ENCODE results near the gene PXDC1. TPM values are rescaled to one million over a fixed set of nuclear protein-coding genes. Genes with fewer than 3 reads are reported as not detected.
A peak's percentile ranks its signal among the peaks of the same experiment; 100 is the strongest.

The PXDC1 gene
- total RNA-seq, 2 experiments from 2014 or later: 0.29 to 0.36 TPM

- H3K27me3 Mint-ChIP-seq: no peaks in the 10 kb centered on the region
- H3K27ac Mint-ChIP-seq: no peak overlapping the region
- no peak for ATAC-seq
- H3K4me1 Mint-ChIP-seq (ENCODE audit: low read depth): no peaks in the 10 kb centered on the region
- no peak overlapping the region for H3K4me3 Mint-ChIP-seq
- no peaks in the 10 kb centered on the region for H3K36me3 Mint-ChIP-seq (ENCODE audit: low read depth)
- TF ChIP-seq CTCF (IDR thresholded peaks at IDR 0.05): no peak
- intact Hi-C loops (cut with micrococcal nuclease): no loop called here
- POLR2A ChIA-PET: no interaction called here
- DNase-seq: peak; percentile 13
- CTCF ChIA-PET: no interaction called here
- H3K9me3 Mint-ChIP-seq: no peaks in the 10 kb centered on the region
Measured at GRCh38 chr6:3791526-3792203, 40.2 kb upstream of the PXDC1 start.

GRCh38 chr6:3789896-3790558, 38.5 kb upstream of the PXDC1 start:
- TF ChIP-seq CTCF (IDR thresholded peaks at IDR 0.05): no peak
- Mint-ChIP-seq H3K27me3 (no peaks in the 10 kb centered on the region), H3K27ac (no peak overlapping the region), H3K4me3 (no peak overlapping the region), H3K9me3 (no peaks in the 10 kb centered on the region), H3K36me3 (ENCODE audit: low read depth) (no peaks in the 10 kb centered on the region), H3K4me1 (ENCODE audit: low read depth) (no peaks in the 10 kb centered on the region)
- intact Hi-C loops (cut with micrococcal nuclease): no loop called here
- ATAC-seq: no peak
- CTCF ChIA-PET: no interaction called here
- POLR2A ChIA-PET: no interaction called here
- no peak for DNase-seq

GRCh38 chr6:3789018-3789895, 37.7 kb upstream of the PXDC1 start:
- Mint-ChIP-seq H3K36me3 (ENCODE audit: low read depth) (no peaks in the 10 kb centered on the region), H3K4me3 (no peak overlapping the region), H3K4me1 (ENCODE audit: low read depth) (no peaks in the 10 kb centered on the region), H3K9me3 (no peaks in the 10 kb centered on the region), H3K27ac (no peak overlapping the region), H3K27me3 (no peaks in the 10 kb centered on the region)
- no peak for ATAC-seq
- ChIA-PET POLR2A (no interaction called here), CTCF (no interaction called here)
- no peak for TF ChIP-seq CTCF (IDR thresholded peaks at IDR 0.05)
- no peak for DNase-seq
- intact Hi-C loops (cut with micrococcal nuclease): no loop called here

- Mint-ChIP-seq H3K36me3 (ENCODE audit: low read depth) (no peaks in the 10 kb centered on the region), H3K27ac (no peak overlapping the region), H3K4me3 (no peak overlapping the region), H3K9me3 (no peaks in the 10 kb centered on the region), H3K4me1 (ENCODE audit: low read depth) (no peaks in the 10 kb centered on the region), H3K27me3 (peaks cover under 1% of the 10 kb centered on the region)
- no peak for DNase-seq
- ChIA-PET CTCF (no interaction called here), POLR2A (no interaction called here)
- TF ChIP-seq CTCF (IDR thresholded peaks at IDR 0.05): no peak
- no peak for ATAC-seq
- intact Hi-C loops (cut with micrococcal nuclease): no loop called here
Measured at GRCh38 chr6:3788408-3789017, 37.0 kb upstream of the PXDC1 start.
